T-helper 2 cell (primary cell): ENCODE results near the gene SLC13A3.
A peak's percentile ranks its signal among the peaks of the same experiment; 100 is the strongest.

Experiments used
- DNase-seq, 5 experiments: peaks; one replicate each; pipeline versions ENCODE4 v3.0.0 to v3.0.0-alpha.2; 2012 to 2022

SLC13A3 gene

DNA sequence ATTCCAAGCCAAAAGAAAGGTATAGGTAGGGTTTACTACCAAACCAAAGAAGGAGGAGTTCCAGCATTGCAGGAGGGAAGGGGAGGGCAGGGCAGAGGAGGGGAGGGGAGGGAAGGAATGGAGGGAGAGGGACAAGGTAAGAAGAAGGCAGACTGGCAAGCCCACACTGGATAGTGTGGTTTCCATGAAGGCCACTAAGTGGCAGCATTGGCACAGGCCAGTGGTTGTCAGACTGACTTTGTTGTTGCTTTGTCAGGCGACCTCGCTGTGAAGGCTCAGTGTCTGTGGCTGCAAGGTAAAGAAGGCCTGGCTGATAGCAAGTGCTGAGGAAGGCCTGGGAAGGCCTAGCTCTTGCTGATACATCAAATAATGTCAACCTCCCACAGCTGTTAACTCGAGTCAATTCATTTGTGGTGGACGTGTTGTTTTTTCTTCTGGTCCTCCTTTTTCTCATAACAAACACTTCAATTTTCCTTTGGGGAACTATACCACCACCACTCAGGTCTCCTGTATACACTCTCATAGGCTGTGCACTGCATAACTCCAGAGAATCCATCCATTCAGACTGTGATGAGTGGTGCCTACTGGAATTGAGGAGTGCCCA is 130.2 kb downstream of the SLC13A3 start:
- DNase-seq: peak in 4 of 5 experiments; percentile 10 to 64 (median 18)

DNA sequence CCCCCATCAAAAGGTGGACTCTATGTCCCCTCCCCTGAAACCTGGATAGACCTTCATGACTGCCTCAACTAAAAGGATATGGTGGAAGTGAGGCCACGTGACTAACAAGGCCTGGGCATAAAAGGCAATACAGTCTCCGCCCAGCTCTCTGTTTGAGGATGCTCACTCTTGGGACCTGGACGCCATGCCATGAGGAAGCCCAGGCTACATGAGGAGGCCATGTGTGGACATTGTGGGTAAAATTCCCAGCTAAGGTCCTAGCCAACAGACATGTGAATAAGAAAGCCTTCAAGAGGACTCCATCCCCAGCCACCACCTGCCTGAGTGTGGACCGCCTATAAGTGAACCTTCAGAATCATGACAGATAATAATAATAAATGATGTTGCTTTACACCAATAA is 130.7 kb downstream of the SLC13A3 start:
- no peak for DNase-seq

DNA sequence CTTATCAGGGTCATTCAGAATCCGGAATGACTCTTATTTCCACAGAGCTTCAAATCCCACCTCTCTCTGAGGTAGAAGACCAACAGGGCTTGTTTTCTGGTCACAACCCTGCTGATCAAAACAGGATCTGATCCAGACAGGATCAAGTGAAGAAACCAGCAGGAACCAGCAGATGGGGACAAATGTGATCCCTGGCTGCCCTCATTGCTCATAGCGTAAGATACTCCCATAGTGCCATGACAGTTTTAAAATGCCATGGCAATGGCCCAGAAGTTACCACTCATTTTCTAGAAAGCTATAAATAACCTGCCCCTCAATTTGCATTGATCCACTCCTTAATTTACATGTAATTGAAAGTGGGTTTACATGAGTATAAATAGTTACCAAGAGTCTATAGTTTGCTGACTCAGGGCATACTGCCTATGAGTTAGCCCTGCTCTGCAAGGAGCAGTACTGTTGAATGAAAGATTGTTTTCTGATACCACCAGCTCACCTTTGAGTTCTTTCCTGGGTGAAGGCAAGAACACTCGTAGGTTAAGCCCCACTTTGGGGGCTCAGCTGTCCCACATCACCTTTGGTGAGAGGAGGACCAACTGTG is 131.7 kb downstream of the SLC13A3 start:
- DNase-seq: no peak

DNA sequence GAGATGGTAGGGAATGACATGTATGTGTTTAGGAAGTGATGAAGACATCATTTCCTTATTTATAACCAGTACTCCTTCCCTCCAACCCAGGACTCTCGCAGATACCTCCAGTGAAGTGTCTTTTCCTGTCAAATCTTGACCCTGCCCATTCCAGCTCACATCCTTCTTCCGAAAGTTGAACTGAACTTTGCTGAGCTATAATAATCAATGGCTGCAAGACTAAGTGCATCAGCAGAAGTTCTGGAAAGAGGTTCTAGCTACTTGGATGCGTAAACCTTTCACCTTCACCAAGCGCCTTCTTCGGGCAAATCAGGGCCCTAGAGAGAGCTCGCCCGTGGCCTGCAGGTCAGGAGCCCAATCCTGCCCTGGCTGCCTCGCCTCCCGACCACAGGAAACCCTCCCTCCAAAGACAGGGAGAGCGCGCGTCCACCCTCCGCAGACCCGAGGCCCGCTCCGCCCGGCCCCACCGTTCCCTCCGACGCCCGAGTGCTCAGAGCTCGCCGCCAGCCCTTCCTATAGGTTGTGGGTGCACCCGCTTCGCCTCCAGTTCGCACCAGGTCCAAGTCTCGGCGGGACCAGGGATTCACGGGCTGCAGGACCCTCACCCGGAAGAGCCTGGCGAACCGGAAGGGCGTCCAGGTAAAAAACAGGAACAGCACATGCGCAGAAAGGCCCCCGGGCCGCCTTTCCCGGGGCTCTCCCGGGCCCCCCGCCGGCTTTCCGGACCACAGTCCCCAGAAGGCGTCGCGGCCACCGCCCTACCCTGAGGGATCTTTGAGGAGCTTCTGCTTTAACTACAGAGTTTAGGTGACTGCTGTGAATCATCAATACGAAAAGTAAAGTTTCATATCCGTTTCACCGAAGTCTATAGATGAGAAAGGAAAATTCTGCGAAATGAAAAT is 138.1 kb downstream of the SLC13A3 start, which contains the start of gene ZNF334:
Gene ZNF334 (minus strand): TSS at position 617 of the 902 bp plus-strand sequence. CDS start 1,457 bp downstream, outside the sequence.
- peak in 2 of 5 experiments; percentile 4 to 16 for DNase-seq

DNA sequence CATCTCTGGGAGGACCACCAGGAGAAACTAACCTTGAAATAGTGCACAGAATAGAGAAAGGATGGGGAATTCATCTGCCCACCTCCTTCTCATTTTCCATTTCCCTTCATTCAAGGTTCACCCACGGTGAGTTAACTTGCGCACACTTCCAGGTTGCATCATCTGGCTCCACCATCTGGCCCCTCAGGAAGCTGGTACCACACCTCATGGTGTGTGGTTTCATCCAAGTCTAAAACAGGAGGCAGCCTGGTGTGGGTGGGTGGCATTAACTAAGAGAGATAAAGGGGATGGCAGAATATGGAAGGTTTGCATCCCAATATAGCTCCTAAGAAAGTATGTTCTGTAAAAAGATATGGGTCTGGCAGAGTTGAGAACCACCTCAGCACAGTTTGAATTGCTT is 141.7 kb downstream of the SLC13A3 start:
- no peak for DNase-seq
